HG02938 (cell line): ENCODE measurements around the gene HCAR3.
A peak's percentile ranks its signal among the peaks of the same experiment; 100 is the strongest.
"Not testable (repeated sequence)": the region's sequence is repeated elsewhere in the genome, so short reads cannot be mapped to it uniquely, and the experiment has no call there.

ENCODE experiments used
- ATAC-seq: cut with Tn5 transposase; IDR thresholded peaks from one replicate; pipeline ENCODE4 v1.9.1; 2021; ENCODE audit warnings: mild to moderate bottlenecking, moderate library complexity; ENCODE audit not compliant: unreplicated experiment

Gene HCAR3

DNA sequence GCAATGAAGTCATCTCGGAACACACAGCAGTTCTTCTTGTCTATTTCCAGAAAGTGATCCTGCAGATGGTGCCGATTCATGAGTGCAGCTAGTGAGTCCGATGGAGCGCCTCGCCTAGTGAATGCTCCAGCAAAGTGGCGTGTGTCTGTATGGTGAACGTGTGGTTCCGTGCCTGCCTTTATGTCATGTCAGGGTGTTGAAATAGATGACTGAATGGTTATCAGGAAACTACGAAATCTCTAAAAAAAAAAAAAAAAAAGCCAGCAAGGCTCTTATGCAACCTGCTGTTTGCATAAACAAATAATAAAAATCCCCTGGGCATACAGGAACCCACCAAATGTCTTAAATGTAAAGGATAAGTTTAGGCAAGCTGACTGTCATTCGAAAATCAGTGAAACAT lies at the start of gene HCAR3:
Gene HCAR3, minus strand, starts transcription at position 154 of the 400 bp plus-strand sequence. Its CDS starts 74 bp downstream, at position 80.
- ATAC-seq = not testable (repeated sequence)

DNA sequence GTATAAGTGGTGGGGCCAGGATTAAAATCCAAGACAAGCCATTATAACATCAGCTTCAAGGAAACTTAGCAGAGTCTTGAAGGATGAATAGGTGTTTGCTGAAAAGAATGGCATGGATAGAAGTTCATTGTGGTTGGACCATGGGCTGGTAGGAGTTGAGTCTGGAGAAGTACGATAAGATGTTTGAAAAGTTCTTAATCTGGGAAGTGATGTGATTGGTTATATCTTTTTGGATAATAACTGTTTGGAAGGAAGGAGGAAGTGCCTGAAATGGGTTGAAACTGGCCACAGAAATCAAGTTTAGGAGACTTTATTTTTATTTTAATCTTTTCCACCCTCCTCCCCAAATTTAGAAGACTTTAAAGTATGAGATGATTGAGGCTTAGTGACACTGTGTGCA lies 41.0 kb upstream of the HCAR3 start:
- no peak for ATAC-seq

DNA sequence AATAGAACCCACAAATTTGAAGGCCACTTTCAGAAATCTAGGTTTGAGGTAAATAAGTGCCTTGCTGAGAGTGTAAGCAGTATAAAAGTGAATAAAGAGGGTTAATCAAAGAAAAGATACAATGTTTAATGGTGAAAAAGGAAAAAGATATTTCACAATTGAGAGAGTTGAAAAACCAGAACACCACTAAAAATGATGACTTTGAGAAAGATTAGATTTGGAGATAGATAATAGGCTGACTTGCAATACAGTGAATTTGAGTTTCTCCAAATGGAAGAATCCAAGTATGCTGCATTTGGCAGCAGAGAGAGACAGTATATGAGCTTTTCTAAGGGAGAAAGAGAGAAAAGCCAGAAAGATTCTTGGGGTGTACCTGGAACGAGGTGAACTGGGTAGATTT lies 38.2 kb upstream of the HCAR3 start:
- no peak for ATAC-seq

DNA sequence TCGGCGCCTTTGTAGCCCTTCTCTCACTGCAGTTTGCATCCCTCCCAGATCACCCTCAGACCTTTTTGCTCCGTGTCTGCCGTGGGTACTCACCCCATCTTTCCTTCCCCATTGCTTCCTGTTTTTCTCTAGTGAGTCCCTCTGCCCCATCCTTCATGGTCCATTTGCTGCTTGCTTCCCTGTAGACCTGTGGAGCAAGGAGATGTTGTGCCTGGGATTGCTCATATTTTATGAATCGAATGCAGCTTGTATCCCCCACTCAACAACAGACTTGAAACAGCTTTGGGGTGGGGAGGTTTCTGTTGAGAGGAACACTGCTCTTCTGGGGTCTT lies 36.7 kb upstream of the HCAR3 start:
- ATAC-seq = no peak

DNA sequence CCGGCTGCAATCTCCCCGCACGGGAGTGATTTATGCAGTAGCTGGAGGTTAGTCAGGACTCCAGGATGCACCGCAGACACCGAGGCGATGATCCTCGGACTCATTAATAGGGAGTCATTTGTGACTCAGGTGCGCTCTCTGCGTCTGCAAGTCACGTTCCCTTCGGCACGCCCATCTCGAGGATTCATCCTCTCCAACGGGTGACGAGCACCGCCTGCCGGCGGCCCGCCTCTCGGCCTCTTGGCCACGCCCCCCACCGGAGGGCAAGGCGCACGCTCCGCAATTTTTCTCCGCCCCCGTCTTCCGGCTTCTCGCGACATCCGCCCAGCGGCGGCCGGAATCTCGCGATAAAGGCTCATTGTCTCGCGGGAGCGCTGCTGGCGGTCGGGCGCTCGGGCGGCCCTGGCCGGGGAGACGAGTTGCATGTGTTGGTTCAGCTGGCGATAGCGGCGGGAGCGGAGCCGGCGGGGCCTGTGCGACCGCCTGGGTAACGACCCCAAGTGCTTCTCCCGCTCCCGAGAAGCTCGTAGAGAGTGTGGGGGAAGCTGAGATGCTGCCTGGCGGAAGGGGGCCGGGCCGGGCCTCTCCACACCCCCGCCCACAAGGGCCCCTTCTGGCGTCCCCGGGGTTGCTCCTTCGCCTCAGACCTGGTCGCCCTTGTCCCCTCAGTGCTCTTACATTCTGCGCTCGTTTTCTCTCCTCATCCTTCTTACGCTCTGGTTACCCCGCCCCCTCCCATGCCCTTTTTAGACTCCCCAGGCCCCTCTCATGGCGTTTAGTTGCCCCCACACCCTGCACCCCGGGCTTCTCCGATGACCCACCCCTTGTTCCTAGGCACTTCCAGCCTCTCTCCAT lies 36.1 kb upstream of the HCAR3 start, which contains the start of gene DENR:
Gene DENR, plus strand, starts transcription at position 361 of the 855 bp plus-strand sequence. CDS start 878 bp downstream, outside the sequence.
- ATAC-seq = peak; percentile 92

DNA sequence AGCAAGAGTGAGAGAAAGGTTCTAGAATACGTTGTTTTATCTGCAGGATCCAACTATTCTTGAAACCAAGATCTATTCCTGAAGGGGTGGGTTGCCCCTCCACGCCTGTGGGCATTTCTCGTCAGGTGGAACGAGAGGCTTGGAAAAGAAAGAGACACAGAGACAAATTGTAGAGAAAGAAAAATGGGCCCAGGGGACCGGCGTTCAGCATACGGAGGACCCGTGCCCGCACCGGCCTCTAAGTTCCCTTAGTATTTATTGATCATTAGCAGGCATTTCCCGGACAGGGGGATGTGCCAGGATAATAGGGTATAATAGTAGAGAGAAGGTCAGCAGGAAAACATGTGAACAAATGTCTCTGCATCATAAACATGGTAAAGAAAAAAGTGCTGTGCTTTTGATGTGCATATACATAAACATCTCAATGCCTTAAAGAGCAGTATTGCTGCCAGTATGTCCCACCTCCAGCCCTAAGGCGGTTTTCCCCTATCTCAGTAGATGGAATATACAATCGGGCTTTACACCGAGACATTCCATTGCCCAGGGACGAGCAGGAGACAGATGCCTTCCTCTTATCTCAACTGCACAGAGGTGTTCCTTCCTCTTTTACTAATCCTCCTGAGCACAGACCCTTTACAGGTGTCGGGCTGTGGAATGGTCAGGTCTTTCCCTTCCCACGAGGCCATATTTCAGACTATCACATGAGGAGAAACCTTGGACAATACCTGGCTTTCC lies 34.3 kb upstream of the HCAR3 start:
- not testable (repeated sequence) for ATAC-seq

DNA sequence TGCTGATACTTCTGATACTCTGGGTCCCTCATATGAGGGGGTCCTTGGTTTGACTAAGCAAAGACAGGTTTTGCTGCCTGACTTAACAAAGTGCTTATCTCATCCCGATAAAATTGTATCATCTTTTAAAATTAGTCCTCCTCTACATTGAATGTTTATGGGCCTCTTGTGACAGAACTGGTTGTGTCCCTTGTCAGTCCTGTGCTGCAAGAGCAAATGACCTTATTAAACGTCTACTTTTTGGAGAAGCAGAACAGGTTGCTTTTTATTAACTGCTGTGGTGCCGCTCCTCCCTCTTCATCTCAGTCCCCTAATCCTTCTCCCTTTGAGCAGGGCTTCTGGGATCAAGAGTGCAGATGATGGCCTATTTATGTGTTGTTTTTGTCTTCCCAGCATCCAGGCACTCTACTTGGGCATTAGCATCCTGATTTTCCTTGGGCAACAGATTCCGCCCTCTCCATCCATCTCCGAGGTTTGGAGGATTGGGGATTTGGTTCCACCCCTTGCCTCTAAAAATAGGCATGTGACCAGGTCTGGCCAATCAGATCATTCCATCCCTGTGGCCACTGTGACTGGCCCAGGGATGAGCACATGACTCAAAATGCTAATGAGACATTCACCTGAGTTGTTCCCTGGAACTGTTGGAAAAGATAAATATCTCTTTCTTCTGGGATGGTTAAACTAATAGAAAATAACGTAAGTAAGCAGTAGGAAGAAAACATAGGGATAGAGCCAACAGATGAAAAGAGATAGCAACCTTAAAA lies 33.1 kb upstream of the HCAR3 start:
- ATAC-seq = no peak

DNA sequence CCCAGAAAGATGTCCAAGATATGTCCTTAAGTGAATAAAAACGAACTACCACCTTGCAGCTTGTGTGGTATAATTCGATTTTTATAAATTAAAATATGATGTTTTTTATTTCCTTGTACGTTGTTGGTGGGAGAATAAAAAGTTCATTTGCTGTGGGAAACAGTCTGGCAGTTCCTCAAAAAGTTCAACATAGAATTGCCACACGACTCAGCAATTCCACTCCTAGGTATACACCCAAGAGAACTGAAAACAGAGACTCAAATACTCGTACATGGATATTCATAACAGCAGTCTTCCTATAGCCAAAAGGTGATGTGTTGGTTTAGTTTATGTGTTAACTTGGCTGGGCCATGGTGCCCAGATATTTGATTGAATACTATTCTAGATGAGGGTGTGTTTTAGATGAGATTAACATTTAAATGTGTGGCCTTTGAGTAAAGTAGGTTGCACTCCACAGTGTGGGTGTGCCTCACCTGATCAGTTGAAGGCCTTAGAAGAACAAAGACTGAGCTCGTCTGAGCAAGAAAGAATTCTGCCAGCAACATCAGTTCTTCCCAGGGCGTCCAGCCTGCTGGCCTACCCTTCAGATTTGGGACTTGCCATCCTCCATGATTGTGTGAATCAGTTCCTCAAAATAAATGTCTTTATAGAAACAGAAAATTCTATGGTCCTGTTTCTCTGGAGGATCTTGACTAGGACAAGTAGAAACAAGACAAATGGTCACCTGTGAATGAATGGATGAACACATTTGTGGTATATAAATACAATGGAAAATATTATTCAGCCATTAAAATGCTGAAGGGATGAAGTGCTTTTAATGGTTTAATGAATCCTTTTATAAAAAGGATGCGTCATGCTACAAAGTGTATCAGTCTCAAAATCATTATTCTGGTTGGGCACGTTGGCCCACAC lies 30.9 kb upstream of the HCAR3 start:
- ATAC-seq = no peak

DNA sequence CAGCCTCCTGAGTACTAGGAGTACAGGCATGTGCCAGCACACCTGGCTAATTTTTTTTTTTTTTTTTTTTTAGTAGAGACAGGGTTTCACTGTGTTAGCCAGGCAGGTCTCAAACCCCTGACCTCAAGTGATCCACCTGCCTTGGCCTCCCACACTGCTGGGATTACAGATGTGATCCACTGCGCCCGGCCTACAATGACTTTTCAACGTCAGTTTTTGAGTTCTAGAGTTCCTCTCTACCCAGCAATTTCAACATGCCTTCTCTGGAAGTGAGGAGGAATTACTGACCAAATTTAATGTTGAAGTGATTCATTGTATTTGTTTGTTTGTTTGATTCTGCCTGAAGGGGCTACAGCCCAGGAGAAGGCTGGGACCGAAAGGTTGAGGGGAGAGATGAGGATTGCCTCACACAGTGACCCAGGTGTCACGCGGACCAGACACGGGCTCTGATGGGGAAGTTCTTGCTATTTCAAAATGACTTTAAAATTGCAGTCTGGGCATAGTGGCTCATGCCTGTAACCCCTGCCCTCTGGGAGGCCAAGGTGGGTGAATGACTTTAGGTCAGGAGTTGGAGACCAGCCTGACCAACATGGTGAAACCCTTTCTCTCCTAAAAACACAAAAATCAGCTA lies 27.4 kb upstream of the HCAR3 start:
- no peak for ATAC-seq

DNA sequence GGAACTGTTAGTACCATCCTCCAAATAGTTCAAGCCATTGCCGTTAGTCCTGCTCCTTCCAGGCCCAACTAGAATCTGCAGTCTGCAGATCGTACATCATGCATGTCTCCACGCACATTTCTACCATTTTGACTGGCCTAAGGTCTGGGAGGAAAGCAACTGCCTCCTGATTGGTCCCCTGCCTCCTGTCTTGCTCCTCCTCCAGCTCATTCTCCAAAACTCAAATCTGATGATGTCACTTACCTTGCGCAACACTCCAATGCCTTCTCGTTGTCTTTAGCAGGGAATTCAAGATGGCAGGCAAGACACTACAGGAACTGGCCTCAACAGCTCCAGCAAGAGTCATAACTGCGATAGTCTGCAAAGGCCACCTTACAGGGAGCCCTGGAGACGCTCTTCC lies 23.7 kb upstream of the HCAR3 start:
- ATAC-seq = no peak

DNA sequence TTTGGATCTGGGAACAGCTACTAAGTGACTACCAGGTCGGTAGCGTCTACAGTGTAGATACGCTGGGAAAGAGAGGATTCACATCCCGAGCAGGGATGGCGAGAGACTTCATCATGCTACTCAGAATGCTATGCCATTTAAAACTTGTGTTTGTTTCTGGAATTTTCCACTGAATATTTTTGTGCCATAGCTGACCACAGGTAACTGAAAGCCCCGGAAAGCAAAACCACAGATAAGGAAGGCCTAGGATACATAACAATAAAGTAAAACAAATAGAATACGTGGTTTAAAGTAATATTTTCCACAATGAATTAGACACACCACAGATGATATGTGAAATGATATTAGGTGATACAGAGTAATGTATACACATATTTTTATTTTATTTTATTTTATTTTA lies 22.0 kb upstream of the HCAR3 start:
- no peak for ATAC-seq

DNA sequence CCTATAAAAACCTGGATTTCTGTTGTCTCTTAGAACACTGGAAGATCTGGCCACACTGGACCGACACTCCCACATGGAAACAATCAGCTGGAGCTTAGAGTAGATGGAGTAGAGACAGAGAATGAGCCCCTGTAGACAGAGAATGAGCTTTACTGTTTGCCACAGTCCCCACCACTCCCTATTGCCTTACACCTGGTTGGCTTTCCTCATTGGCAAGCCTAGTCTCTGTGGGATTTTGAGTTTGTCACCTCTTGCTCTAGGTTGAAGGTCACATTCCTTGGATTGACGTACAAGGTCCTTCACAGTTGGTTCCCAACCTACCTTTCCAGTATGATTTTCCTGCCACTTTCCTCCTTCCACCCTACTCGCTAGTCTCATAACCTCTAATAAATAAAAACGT lies 16.0 kb upstream of the HCAR3 start:
- ATAC-seq = no peak

DNA sequence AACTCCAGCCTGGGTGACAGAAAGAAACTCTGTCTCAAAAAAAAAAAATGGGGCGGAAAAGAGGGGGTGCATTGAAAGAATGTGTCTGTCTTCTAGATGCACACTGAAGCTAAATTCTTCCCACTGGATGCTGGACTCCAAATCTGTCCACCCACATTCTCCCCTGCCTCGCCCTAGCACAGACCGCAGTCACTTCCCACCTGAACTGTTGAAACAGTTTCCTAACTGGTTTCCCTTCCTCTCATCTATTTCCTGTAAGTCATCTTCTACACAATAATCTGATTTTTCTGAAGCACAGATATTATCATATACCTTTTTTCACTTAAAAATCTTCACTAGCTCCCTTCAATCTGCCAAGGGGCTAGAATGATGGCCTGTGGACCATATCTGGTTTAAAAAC lies 15.6 kb upstream of the HCAR3 start:
- ATAC-seq = no peak

DNA sequence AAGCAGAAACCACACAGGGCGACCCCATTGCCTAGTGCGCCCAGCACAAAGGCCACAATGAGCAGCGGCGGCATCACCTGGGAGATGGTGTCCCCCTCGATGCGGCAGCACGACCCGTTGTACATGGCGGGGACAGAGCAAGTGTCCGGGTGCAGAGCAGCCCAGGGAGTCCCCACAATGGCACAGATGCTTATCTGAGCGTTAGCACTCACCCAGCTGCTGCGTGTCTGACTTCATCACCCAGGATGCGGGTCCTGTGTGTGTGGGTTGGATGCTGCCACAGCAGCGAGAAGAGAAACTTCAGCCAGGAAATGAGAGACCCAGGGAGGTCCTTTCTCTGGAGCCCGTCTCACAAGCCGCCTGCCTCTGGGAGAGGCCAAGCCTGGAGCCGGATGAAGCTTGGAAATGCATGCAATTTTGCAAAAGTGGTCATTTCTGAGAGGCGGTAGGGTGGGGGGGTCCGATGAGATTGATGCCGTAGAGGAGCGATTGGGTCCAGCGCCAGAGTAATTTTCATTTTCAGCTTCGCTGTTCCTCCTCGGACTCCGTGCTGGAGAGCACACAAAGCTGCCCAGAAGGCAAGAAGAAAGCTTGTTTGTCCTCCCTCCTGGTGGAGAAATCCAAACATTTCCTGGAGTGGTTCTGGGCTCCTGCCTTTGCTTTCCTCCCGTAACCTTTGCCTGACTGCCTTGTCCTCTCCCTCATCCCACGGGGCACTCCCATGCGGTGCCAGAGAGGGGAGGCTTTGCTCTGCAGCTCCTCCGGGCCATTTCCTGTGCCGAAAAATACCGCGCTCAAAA lies 13.8 kb upstream of the HCAR3 start, which contains the start of gene HCAR1:
Gene HCAR1, minus strand, starts transcription at position 630 of the 800 bp plus-strand sequence. Its CDS starts 505 bp downstream, at position 125.
- ATAC-seq = no peak

DNA sequence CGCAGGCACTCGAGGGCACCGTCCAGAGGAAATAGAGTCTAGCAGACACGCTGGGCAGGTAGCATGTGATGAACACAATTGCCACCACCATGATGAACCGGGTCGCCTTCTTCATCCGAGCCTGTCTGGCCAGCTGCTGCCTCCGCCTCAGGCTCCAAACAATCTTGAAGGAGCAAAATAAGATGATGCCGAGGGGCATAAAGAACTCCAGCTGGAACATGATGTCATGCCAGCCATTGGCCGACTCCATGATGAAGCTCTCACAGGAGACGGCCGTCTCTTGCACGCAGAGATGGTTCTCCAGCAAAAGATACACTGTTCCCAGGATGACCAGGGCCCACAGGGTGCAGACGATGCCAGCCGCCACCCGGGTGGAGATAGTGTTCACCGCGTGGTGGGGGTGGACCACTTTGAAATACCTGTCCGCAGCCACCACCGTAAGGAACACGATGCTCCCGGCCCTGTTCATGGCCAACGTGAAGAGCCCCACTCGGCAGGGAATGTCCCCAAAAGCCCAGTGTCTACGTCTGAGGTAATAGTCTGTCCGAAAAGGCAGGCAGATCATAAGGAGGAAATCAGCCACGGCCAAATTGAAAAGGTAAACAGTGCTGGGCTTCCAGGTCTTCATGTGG lies 13.1 kb upstream of the HCAR3 start:
- no peak for ATAC-seq

DNA sequence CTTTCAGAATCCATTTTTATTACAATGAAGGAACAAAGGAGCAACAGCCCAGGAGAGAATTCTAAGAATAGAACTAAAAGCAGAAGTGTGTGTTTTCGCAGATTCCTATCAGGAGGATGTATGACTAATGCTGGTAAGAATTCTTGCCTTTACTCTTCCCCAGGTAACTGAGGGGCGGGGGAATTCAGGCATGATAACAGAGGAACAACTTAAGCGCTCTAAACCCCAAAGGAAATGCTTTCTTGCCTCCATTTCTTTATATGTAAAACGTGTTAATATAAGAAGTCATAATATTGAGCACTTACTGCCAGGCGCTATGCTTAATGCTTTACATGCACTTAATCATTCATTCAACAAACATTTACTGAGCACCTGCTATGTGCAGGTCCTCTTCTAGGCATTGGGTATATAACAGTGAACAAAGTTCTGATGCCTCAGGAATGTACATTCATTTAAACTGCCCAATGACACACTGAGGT lies 9.5 kb upstream of the HCAR3 start:
- no peak for ATAC-seq

DNA sequence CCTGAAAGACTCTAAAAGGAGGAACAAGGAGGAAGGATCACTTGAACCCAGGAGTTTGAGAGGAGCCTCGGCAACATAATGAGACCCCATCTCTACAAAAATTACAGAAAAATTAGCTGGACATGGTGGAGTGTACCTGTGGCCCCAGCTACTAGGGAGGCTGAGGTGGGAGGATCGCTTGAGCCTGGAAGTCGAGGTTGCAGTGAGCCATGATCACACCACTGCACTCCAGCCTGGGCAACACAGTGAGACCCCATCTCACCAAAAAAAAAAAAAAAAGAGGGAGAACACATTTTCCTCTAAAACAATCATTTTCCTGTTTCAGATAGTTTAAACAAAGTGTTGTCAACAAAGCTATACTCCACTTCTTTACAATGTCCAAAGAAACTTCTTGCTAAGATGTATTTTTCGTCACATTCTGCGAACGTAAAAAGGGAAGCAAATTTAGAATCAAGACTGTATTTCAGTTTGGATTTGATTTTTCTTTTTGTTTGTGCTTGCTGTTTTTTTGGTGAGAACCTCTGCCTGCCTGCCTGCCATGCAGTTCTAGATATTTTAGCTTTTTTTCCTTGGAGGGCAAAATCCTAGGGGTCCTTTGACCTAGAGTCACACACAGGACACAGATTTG lies 9.0 kb upstream of the HCAR3 start:
- no peak for ATAC-seq
